ENCODE measurements around the gene DENND1A.
"Not testable (repeated sequence)": the region's sequence is repeated elsewhere in the genome, so short reads cannot be mapped to it uniquely, and the experiment has no call there.

The DENND1A gene

GRCh38 chr9:123647145-123647544 is 282.8 kb downstream of the DENND1A start:
- no peak for DNase-seq

- no peak for DNase-seq
These were observed 284.2 kb downstream of the DENND1A start for GRCh38 chr9:123645762-123646161.

GRCh38 chr9:123645126-123645525 is 284.8 kb downstream of the DENND1A start:
- DNase-seq, result no peak

GRCh38 chr9:123643518-123643917 is 286.4 kb downstream of the DENND1A start:
- no peak for DNase-seq

GRCh38 chr9:123642291-123643278 is 287.3 kb downstream of the DENND1A start:
- no peak for DNase-seq

- no peak for DNase-seq
These were observed 289.1 kb downstream of the DENND1A start for GRCh38 chr9:123640792-123641222.

- no peak for DNase-seq
These were observed 290.2 kb downstream of the DENND1A start for GRCh38 chr9:123639743-123640142.

GRCh38 chr9:123637945-123638634 is 291.8 kb downstream of the DENND1A start:
- DNase-seq, result no peak

- no peak for DNase-seq
These were observed 292.4 kb downstream of the DENND1A start for GRCh38 chr9:123637606-123637944.

- DNase-seq, result not testable (repeated sequence)
These were observed 293.1 kb downstream of the DENND1A start for GRCh38 chr9:123636805-123637204.

GRCh38 chr9:123631862-123632261 is 298.1 kb downstream of the DENND1A start:
- no peak for DNase-seq

- no peak for DNase-seq
These were observed 299.7 kb downstream of the DENND1A start for GRCh38 chr9:123630233-123630632.

GRCh38 chr9:123629531-123629930 is 300.4 kb downstream of the DENND1A start:
- no peak for DNase-seq

GRCh38 chr9:123622711-123623241 is 307.1 kb downstream of the DENND1A start:
- no peak for DNase-seq

GRCh38 chr9:123620239-123620638 is 309.7 kb downstream of the DENND1A start:
- no peak for DNase-seq

- DNase-seq, result no peak
These were observed 311.8 kb downstream of the DENND1A start for GRCh38 chr9:123617952-123618678.

GRCh38 chr9:123617286-123617685 is 312.6 kb downstream of the DENND1A start:
- DNase-seq, result no peak

GRCh38 chr9:123616707-123617106 is 313.2 kb downstream of the DENND1A start:
- DNase-seq, result no peak

- no peak for DNase-seq
These were observed 314.5 kb downstream of the DENND1A start for GRCh38 chr9:123615381-123615780.

- no peak for DNase-seq
These were observed 315.3 kb downstream of the DENND1A start for GRCh38 chr9:123614306-123615263.

GRCh38 chr9:123611226-123611625 is 318.7 kb downstream of the DENND1A start:
- no peak for DNase-seq

- DNase-seq, result no peak
These were observed 320.1 kb downstream of the DENND1A start for GRCh38 chr9:123609844-123610243.
